SK-N-SH treated with all-trans-retinoic acid at 6 μM for 48 hours (cell line): ENCODE results near the gene EGFLAM.

ENCODE experiments used
- ARNTL ChIP-seq: fragments of 450-650 bp; formaldehyde crosslinking; IDR thresholded peaks from 2 replicates; pipeline ENCODE4 v1.5.0; 2020; ENCODE audit warnings: low read depth, mild to moderate bottlenecking, moderate library complexity, borderline replicate concordance
- CSDC2 ChIP-seq: fragments of 250-450 bp; sonication (Bioruptor Pico); IDR thresholded peaks from 2 replicates; pipeline ENCODE4 v1.5.0; 2020; ENCODE audit warnings: mild to moderate bottlenecking, moderate library complexity
- ESRRG ChIP-seq: fragments of 250-450 bp; sonication (Bioruptor Pico); IDR thresholded peaks from 2 replicates; pipeline ENCODE4 v1.6.1; 2021; ENCODE audit warnings: mild to moderate bottlenecking
- ISL1 ChIP-seq: fragments of 250-450 bp; sonication (Bioruptor Pico); IDR thresholded peaks from 2 replicates; pipeline ENCODE4 v2.1.2; 2022; ENCODE audit warnings: mild to moderate bottlenecking, moderate library complexity
- OSR1 ChIP-seq: fragments of 250-450 bp; sonication (Bioruptor Pico); IDR thresholded peaks from 2 replicates; pipeline ENCODE4 v1.8.0; 2022; ENCODE audit warnings: moderate library complexity, mild to moderate bottlenecking, inconsistent platforms
- TF ChIP-seq, protein P1 (sequence below): fragments of 250-450 bp; sonication (Bioruptor Pico); IDR thresholded peaks from 2 replicates; pipeline ENCODE4 v1.8.0; 2020; ENCODE audit warnings: mild to moderate bottlenecking, moderate library complexity, borderline replicate concordance
- TF ChIP-seq, protein P2 (sequence below): fragments of 250-450 bp; sonication (Bioruptor Pico); IDR thresholded peaks from 2 replicates; pipeline ENCODE4 v1.5.1; 2021; ENCODE audit warnings: mild to moderate bottlenecking, moderate library complexity

DNA sequence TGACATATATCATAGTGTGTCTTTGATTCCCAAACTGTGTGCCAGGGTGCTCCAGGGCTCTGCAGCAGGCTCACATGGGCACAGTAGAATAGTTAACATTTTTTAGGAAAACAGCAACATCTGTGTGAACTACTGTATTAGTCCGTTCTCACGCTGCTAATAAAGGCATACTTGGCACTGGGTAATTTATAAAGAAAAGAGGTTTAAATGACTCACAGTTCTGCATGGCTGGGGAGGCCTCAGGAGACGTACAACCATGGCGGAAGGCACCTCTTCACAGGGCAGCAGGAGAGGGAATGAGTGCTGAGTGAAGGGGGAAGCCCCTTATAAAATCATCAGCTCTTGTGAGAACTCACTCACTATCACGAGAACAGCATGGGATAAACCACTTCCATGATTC is 82.7 kb downstream of the EGFLAM start:
- TF ChIP-seq ISL1 (CRISPR knock-in tag) (no peak), OSR1 (CRISPR knock-in tag) (no peak), CSDC2 (CRISPR knock-in tag) (no peak), ARNTL (CRISPR knock-in tag) (no peak), ESRRG (CRISPR knock-in tag) (no peak)
- TF ChIP-seq, protein P1, sequence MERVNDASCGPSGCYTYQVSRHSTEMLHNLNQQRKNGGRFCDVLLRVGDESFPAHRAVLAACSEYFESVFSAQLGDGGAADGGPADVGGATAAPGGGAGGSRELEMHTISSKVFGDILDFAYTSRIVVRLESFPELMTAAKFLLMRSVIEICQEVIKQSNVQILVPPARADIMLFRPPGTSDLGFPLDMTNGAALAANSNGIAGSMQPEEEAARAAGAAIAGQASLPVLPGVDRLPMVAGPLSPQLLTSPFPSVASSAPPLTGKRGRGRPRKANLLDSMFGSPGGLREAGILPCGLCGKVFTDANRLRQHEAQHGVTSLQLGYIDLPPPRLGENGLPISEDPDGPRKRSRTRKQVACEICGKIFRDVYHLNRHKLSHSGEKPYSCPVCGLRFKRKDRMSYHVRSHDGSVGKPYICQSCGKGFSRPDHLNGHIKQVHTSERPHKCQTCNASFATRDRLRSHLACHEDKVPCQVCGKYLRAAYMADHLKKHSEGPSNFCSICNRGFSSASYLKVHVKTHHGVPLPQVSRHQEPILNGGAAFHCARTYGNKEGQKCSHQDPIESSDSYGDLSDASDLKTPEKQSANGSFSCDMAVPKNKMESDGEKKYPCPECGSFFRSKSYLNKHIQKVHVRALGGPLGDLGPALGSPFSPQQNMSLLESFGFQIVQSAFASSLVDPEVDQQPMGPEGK (CRISPR knock-in tag), result no peak
- TF ChIP-seq, protein P2, sequence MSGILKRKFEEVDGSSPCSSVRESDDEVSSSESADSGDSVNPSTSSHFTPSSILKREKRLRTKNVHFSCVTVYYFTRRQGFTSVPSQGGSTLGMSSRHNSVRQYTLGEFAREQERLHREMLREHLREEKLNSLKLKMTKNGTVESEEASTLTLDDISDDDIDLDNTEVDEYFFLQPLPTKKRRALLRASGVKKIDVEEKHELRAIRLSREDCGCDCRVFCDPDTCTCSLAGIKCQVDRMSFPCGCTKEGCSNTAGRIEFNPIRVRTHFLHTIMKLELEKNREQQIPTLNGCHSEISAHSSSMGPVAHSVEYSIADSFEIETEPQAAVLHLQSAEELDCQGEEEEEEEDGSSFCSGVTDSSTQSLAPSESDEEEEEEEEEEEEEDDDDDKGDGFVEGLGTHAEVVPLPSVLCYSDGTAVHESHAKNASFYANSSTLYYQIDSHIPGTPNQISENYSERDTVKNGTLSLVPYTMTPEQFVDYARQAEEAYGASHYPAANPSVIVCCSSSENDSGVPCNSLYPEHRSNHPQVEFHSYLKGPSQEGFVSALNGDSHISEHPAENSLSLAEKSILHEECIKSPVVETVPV (CRISPR knock-in tag), result no peak
